ENCODE data around the gene KLC4.
"Not testable (repeated sequence)": the region's sequence is repeated elsewhere in the genome, so short reads cannot be mapped to it uniquely, and the experiment has no call there.

The KLC4 gene

DNA sequence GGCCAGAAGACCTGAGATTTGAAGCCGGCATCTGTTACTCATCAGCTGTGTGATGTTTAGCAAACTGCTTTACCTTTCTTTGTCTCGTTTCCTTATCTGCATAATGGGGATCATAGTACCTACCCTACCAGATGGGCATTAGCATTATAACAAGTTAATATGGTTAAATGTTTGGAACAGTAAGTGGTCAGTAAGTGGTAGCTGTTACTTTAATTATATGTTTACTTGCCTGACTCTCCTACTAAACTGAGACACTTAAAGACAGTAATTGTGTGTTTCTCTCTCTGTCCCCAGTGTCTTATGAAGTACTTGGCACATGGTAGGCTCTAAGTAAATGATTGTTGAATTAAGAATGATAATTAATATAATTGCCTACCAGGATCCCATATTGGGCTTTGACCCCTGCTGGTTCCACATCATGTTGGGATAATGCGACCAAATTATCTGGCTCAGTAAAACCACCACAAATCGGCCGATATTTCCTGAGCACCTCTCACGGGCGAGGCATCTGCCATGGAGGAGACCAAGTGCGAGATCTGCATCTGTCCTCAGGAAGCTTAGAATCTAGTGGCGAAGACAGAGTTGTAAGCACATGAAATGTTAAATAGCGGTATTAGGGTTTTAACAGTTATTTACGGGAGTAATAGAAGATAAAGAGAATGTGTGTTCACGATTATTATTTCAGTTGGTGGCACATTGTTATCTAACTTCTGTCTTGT, 48.1 kb downstream of the KLC4 start:
- no peaks in the 10 kb centered on the region for H3K27me3 ChIP-seq (ENCODE audit: control insufficient read depth, insufficient read depth, low read length)
- no peak overlapping the region for H3K9ac ChIP-seq
- H3K27ac ChIP-seq, result no peak overlapping the region
- TF ChIP-seq, protein P1, sequence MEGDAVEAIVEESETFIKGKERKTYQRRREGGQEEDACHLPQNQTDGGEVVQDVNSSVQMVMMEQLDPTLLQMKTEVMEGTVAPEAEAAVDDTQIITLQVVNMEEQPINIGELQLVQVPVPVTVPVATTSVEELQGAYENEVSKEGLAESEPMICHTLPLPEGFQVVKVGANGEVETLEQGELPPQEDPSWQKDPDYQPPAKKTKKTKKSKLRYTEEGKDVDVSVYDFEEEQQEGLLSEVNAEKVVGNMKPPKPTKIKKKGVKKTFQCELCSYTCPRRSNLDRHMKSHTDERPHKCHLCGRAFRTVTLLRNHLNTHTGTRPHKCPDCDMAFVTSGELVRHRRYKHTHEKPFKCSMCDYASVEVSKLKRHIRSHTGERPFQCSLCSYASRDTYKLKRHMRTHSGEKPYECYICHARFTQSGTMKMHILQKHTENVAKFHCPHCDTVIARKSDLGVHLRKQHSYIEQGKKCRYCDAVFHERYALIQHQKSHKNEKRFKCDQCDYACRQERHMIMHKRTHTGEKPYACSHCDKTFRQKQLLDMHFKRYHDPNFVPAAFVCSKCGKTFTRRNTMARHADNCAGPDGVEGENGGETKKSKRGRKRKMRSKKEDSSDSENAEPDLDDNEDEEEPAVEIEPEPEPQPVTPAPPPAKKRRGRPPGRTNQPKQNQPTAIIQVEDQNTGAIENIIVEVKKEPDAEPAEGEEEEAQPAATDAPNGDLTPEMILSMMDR (IDR thresholded peaks at IDR 0.05), result no peak
- H3K9me3 ChIP-seq (ENCODE audit: control insufficient read depth, low read length), result no peaks in the 10 kb centered on the region
- no peaks in the 10 kb centered on the region for H3K4me1 ChIP-seq
- H2AFZ ChIP-seq, result no peak overlapping the region
- H3K36me3 ChIP-seq (ENCODE audit: control insufficient read depth, insufficient read depth, low read length), result no peaks in the 10 kb centered on the region
- no peak overlapping the region for H3K4me2 ChIP-seq (ENCODE audit: low read length)
- peaks cover 7% of the 10 kb centered on the region for H3K79me2 ChIP-seq
- no peak overlapping the region for H3K4me3 ChIP-seq (ENCODE audit: low read depth, low read length)

DNA sequence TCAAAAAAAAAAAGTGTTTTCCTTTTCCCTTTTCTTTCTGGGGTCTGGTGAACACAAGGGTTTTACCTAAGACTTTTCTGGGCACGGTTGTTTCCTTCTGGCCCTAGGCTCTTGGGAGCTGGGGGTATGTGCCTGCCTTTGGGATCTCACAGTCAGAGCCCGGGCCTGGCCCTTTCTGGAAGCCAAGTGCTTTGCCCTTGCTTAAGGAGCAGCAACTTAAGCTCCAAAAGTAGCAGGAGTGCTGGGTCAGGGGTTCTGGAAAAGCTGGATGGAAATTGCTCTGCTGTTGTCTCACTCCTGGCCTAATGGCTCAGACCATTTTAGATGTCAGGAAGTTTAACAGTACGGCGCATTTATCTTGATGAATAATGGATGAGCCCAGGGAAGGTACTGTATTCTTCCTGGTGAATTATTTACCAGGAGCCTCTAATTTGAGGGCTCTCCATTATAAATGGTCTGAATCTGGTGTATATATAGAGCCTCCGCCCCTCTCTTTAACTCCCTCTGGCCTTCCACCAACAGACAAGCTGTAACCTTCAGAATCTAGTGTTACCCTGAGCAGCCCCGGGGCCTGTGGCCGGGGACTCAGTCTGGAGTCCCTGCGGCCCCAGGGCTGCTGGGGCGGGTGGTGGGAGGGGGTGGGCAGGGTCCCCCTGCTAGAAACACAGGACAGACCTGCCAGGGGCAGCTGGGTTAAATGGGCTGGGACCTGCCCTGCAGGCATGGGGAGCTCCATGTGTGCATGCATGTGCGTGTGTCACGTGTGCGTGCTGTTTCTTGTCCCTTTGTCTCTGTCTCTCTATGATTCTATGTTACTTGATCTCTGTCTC, 54.2 kb downstream of the KLC4 start:
- Histone ChIP-seq H3K9me3 (ENCODE audit: control insufficient read depth, low read length) (no peaks in the 10 kb centered on the region), H3K4me3 (ENCODE audit: low read depth, low read length) (no peak overlapping the region), H3K4me1 (no peaks in the 10 kb centered on the region), H3K9ac (no peak overlapping the region), H3K27me3 (ENCODE audit: control insufficient read depth, insufficient read depth, low read length) (no peaks in the 10 kb centered on the region), H3K27ac (no peak overlapping the region), H3K79me2 (peaks cover 31% of the 10 kb centered on the region), H3K36me3 (ENCODE audit: control insufficient read depth, insufficient read depth, low read length) (no peaks in the 10 kb centered on the region), H3K4me2 (ENCODE audit: low read length) (no peak overlapping the region), H2AFZ (no peak overlapping the region)
- TF ChIP-seq, protein P1 (IDR thresholded peaks at IDR 0.05), result no peak

DNA sequence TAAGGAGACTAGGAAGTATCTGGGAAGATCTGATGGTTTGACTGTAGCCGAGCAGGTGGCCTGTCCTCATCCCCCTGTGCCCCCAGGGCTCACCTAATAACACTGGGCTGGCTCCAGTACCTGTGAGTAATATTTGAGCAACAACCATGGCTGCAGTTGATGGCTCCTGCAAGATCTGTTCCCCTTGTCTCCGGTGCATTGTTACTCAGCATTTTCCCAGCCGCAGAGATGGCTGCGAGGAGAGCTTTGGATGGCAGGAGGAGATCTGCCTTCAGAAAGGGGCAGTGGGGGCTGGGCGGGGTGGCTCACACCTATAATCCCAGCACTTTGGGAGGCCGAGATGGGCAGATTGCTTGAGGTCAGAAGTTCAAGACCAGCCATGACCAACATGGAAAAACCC, 55.9 kb downstream of the KLC4 start:
- H3K27ac ChIP-seq, result no peak overlapping the region
- peaks cover 35% of the 10 kb centered on the region for H3K79me2 ChIP-seq
- no peak overlapping the region for H2AFZ ChIP-seq
- no peaks in the 10 kb centered on the region for H3K36me3 ChIP-seq (ENCODE audit: control insufficient read depth, insufficient read depth, low read length)
- no peaks in the 10 kb centered on the region for H3K4me1 ChIP-seq
- no peak overlapping the region for H3K4me3 ChIP-seq (ENCODE audit: low read depth, low read length)
- no peaks in the 10 kb centered on the region for H3K27me3 ChIP-seq (ENCODE audit: control insufficient read depth, insufficient read depth, low read length)
- TF ChIP-seq, protein P1 (IDR thresholded peaks at IDR 0.05), result no peak
- no peaks in the 10 kb centered on the region for H3K9me3 ChIP-seq (ENCODE audit: control insufficient read depth, low read length)
- no peak overlapping the region for H3K4me2 ChIP-seq (ENCODE audit: low read length)
- no peak overlapping the region for H3K9ac ChIP-seq

DNA sequence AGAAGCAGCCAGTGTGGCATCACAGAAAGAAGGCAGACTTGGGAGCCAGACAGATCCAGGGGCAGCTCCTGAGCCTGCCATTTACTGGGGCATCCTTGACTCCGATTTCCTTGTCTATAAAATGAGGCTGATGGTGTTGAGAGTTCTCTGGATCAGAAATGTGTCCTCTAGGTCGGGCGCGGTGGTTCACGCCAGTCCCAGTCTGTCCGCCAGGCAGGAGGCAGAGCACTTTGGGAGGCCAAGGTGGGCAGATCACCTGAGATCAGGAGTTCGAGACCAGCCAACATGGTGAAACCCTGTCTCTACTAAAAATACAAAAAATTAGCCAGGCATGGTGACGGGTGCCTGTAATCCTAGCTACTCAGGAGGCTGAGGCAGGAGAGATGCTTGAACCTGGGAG, 58.0 kb downstream of the KLC4 start:
- not testable (repeated sequence) for H3K27ac ChIP-seq; H3K27me3 ChIP-seq (ENCODE audit: control insufficient read depth, insufficient read depth, low read length); H3K36me3 ChIP-seq (ENCODE audit: control insufficient read depth, insufficient read depth, low read length); H2AFZ ChIP-seq; H3K4me2 ChIP-seq (ENCODE audit: low read length); H3K4me1 ChIP-seq; H3K9me3 ChIP-seq (ENCODE audit: control insufficient read depth, low read length); H3K4me3 ChIP-seq (ENCODE audit: low read depth, low read length); H3K9ac ChIP-seq
- H3K79me2 ChIP-seq, result peaks cover 37% of the 10 kb centered on the region

DNA sequence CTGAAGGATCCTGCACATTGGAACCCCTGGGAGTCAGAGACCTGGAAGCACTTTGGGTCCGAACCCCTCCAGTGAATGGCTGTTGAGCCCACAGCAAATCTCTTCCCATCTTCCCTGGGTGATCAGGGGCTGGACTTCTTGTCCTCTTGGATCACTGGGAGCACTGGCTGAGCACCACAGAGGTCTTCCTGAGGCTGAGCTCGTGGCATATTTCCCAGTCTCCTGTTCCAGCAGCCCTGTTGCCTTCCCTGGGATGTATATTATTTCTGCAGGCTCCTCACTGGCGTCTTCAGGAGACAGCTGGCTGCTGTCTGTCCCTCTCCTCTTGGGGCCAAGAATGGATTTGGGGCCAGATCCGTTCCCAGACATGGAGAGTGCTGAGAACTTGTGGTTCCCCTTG, 60.1 kb downstream of the KLC4 start:
- peaks cover 26% of the 10 kb centered on the region for H3K79me2 ChIP-seq
- H3K4me1 ChIP-seq, result no peaks in the 10 kb centered on the region
- H2AFZ ChIP-seq, result no peak overlapping the region
- no peaks in the 10 kb centered on the region for H3K9me3 ChIP-seq (ENCODE audit: control insufficient read depth, low read length)
- no peak overlapping the region for H3K4me2 ChIP-seq (ENCODE audit: low read length)
- no peak overlapping the region for H3K4me3 ChIP-seq (ENCODE audit: low read depth, low read length)
- H3K27ac ChIP-seq, result no peak overlapping the region
- H3K27me3 ChIP-seq (ENCODE audit: control insufficient read depth, insufficient read depth, low read length), result no peaks in the 10 kb centered on the region
- H3K36me3 ChIP-seq (ENCODE audit: control insufficient read depth, insufficient read depth, low read length), result no peaks in the 10 kb centered on the region
- TF ChIP-seq, protein P1 (IDR thresholded peaks at IDR 0.05), result no peak
- no peak overlapping the region for H3K9ac ChIP-seq
